Heart left ventricle (tissue), 16 donors: ENCODE measurements around the gene LAMA2. TPM values are rescaled to one million over a fixed set of nuclear protein-coding genes. Genes with fewer than 3 reads are reported as not detected.

Experiments used
- ATAC-seq, 4 donors: fragments of 200-7000 bp; cut with Tn5 transposase; one replicate each; pipeline ENCODE4 v1.9.1; 2020 to 2022; ENCODE audit warnings: moderate library complexity in 4 of 4, mild to moderate bottlenecking in 3 of 4, moderate number of reproducible peaks in 1 of 4
- DNase-seq, 5 donors: peaks; one replicate each; pipeline ENCODE4 v3.0.0-alpha.2; 2020
- H3K27ac ChIP-seq, 12 donors: fragments of 200-600 bp; sonication (generic) in 4 of 12; one replicate each; pipeline versions ENCODE4 v1.5.0 to v1.8.0; 2016 to 2022; ENCODE audit warnings: mild to moderate bottlenecking in 2 of 12
- H3K27me3 ChIP-seq, 9 donors: fragments of 200-600 bp; sonication (generic) in 2 of 9; one replicate each; pipeline versions ENCODE4 v1.5.1 to v1.8.0; 2016 to 2022; ENCODE audit warnings: mild to moderate bottlenecking in 3 of 9
- H3K36me3 ChIP-seq, 9 donors: fragments of 200-600 bp; sonication (generic) in 2 of 9; one replicate each; pipeline versions ENCODE4 v1.5.0 to v1.8.0; 2018 to 2022; ENCODE audit warnings: mild to moderate bottlenecking in 2 of 9
- H3K4me1 ChIP-seq, 12 donors: fragments of 200-600 bp; sonication (generic) in 4 of 12; one replicate each; pipeline versions ENCODE4 v1.5.0 to v1.8.0; 2016 to 2022; ENCODE audit warnings: mild to moderate bottlenecking in 3 of 12
- H3K4me3 ChIP-seq, 12 donors: fragments of 200-600 bp; sonication (generic) in 4 of 12; one replicate each; pipeline versions ENCODE4 v1.5.0 to v1.8.0; 2017 to 2022; ENCODE audit warnings: mild to moderate bottlenecking in 9 of 12, moderate library complexity in 4 of 12
- H3K9me3 ChIP-seq, 12 donors: fragments of 200-600 bp; sonication (generic) in 4 of 12; one replicate each; pipeline versions ENCODE4 v1.5.0 to v1.8.0; 2016 to 2022; ENCODE audit warnings: mild to moderate bottlenecking in 1 of 12
- POLR2A ChIP-seq, 2 donors: fragments of 450-650 bp; IDR thresholded peaks; one replicate each; pipeline ENCODE4 v1.6.1; 2017; ENCODE audit warnings: antibody characterized with exemption in 2 of 2, mild to moderate bottlenecking in 2 of 2, moderate library complexity in 2 of 2
- WGBS, 4 donors: extraction: QIAGEN DNeasy Blood & Tissue Kit in 2 of 4; methylation state at CpG; one replicate each; pipeline versions ENCODE4 v1.1.5 to v1.1.7; 2013 to 2018; 5-methylcytosine and 5-hydroxymethylcytosine counted together
- intact Hi-C, 10 donors: fragments of 100-400 bp; cut with DNase I; formaldehyde crosslinking; loops; one replicate each; pipeline versions ENCODE4 v1.11.1 to v1.14.2; 2022
- polyA plus RNA-seq, 2 donors: library from polyadenylated mRNA; stranded (reverse); fragments of 200-250 nt; gene quantifications; one replicate each; pipeline ENCODE4 v1.2.3, GENCODE V29; 2013
- total RNA-seq, 9 donors: library from RNA; depleted of rRNA in 2 of 9; stranded (reverse); fragments of >200 nt in 2 of 9; fragmentation: NEBNext Ultra II Directional in 3 of 9; extraction: Animal tissue kit (Norgen Biotek cat#: 25700) in 3 of 9; gene quantifications; one replicate each; pipeline versions ENCODE4 v1.1.0 to v1.2.4, GENCODE V29; 2016 to 2023
- TF ChIP-seq, protein P1 (sequence below), 12 donors: fragments of 200-600 bp; sonication (generic) in 4 of 12; IDR thresholded peaks; one replicate each; pipeline versions ENCODE4 v1.5.0 to v1.8.0; 2018 to 2022; ENCODE audit warnings: antibody characterized with exemption in 12 of 12, mild to moderate bottlenecking in 5 of 12
- donor health status: ischemic (EF 13 %, LVEDD 7.1; RV severe dilation, severe dysfunction).
- donor health status: healthy with polysubstance abuse.
- donor health status: DM: no; HTN: yes; CAD: no.
- donor health status: DM: no; HTN: no; CAD: no.
- donor health status: ischemic (EF 25% LVEDD 6.9; RV normal size, moderate dysfunction).
- donor health status: ischemic (EF 25% LVEDD 5.7; RV mildly dilated, moderate dysfunction).
- donor health status: healthy.
- donor health status: DM: yes; HTN: yes; CAD: no.
- donor health status: ischemic (EF 35%, LVEDD 5.7; RV mildly dilated, moderate dysfunction).
- donor health status: nonischemic (EF 11% LVEDD 7.7; RV severe dilation, severe dysfunction).
- donor health status: DM: yes; HTN: yes; CAD: no.
- donor health status: PGD.
- donor health status: ischemic (EF 29% LVEDD 5.4; RV normal size, mild dysfunction).
- donor health status: nonischemic (EF 23%, LVEDD 6.1; RV moderate dilation, normal function).

The LAMA2 gene
- total and polyA plus RNA-seq, 11 donors, result 34.8 to 299 (median 206) TPM

DNA sequence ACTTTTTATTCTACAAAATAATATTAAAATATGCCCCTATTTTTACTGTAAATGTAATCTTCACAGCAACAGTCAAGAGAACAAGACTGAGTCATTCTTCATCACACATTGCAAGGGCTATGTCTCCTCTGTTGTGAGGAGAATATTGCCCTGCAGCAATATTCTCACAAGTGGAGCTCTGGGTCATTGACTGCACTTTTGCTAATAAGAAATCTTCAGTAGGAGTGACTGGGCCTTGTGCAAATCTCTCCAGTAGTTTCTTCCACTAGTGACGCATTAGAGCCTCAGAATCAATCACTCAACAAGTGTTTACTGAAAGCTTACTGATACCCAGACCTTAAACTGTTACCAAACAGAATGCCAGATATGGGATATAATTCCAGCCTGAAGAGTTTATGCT is 49.1 kb downstream of the LAMA2 start:
- no peaks in the 10 kb centered on the region for H3K27me3 ChIP-seq
- peak in 2 of 4 donors; percentile 25 to 33 for ATAC-seq
- H3K36me3 ChIP-seq, result peaks cover 0 to 39% (median 17%) of the 10 kb centered on the region in 9 donors
- WGBS, 4 donors, result 38 to 60% (median 49%) methylated on average over 1 of the region's 1 CpG
- DNase-seq, result no peak
- no peak overlapping the region for H3K27ac ChIP-seq
- peaks cover 0 to 39% (median 3%) of the 10 kb centered on the region in 12 donors for H3K4me1 ChIP-seq
- no peaks in the 10 kb centered on the region for H3K9me3 ChIP-seq
- intact Hi-C loops, result no loop called here
- TF ChIP-seq, protein P1, sequence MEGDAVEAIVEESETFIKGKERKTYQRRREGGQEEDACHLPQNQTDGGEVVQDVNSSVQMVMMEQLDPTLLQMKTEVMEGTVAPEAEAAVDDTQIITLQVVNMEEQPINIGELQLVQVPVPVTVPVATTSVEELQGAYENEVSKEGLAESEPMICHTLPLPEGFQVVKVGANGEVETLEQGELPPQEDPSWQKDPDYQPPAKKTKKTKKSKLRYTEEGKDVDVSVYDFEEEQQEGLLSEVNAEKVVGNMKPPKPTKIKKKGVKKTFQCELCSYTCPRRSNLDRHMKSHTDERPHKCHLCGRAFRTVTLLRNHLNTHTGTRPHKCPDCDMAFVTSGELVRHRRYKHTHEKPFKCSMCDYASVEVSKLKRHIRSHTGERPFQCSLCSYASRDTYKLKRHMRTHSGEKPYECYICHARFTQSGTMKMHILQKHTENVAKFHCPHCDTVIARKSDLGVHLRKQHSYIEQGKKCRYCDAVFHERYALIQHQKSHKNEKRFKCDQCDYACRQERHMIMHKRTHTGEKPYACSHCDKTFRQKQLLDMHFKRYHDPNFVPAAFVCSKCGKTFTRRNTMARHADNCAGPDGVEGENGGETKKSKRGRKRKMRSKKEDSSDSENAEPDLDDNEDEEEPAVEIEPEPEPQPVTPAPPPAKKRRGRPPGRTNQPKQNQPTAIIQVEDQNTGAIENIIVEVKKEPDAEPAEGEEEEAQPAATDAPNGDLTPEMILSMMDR (IDR thresholded peaks at IDR 0.05), result no peak
- no peak for TF ChIP-seq POLR2A (IDR thresholded peaks at IDR 0.05)
- H3K4me3 ChIP-seq, result no peak overlapping the region

DNA sequence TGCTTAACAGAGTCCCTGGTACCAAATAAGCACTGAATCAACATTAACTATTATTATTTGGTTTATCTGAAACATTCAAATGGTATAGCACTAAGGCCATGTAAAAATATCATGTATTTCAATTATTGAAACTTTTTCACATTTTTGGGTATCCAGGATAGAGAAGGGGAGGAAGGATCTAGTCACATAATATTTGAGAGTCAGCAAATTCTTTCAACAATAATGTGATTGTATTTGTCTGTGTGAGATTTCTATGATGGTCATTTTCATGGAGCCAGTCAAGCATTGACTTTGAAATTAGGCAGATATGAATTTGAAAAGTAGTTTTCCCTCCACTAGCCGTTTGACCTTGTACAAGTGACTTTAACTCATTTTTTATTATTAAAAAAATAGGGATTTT is 67.9 kb downstream of the LAMA2 start:
- TF ChIP-seq POLR2A (IDR thresholded peaks at IDR 0.05), result no peak
- TF ChIP-seq, protein P1 (IDR thresholded peaks at IDR 0.05), result no peak
- peaks cover 0 to 54% (median 18%) of the 10 kb centered on the region in 12 donors for H3K4me1 ChIP-seq
- DNase-seq, result no peak
- H3K36me3 ChIP-seq, result peaks cover 0 to 3% (median 0%) of the 10 kb centered on the region in 9 donors
- intact Hi-C loops, result no loop called here
- ATAC-seq, result no peak
- no peak overlapping the region for H3K4me3 ChIP-seq
- H3K9me3 ChIP-seq, result no peaks in the 10 kb centered on the region
- no peak overlapping the region for H3K27ac ChIP-seq
- H3K27me3 ChIP-seq, result no peaks in the 10 kb centered on the region
- WGBS, 4 donors, result 41 to 61% (median 56%) methylated on average over 1 of the region's 1 CpG

DNA sequence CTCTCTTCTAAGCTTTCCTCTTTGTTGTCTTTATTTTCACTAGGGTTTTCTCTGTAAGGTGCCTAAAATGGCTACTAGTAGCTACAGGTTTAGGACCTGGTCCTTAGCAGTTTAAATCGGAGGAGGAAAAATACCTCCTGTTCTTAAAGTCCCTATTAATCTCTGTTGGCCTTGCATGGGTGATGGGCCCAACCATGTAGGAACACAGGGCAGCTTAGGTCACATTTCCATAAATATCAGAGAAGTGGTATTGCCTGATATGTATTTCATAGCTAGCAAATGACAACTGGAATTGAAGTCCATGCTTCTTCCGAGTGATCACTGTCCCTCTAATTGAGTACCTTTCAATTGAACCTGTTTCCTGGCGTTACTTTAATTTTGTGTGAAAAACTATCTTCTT is 70.0 kb downstream of the LAMA2 start:
- peaks cover 0 to 58% (median 18%) of the 10 kb centered on the region in 12 donors for H3K4me1 ChIP-seq

DNA sequence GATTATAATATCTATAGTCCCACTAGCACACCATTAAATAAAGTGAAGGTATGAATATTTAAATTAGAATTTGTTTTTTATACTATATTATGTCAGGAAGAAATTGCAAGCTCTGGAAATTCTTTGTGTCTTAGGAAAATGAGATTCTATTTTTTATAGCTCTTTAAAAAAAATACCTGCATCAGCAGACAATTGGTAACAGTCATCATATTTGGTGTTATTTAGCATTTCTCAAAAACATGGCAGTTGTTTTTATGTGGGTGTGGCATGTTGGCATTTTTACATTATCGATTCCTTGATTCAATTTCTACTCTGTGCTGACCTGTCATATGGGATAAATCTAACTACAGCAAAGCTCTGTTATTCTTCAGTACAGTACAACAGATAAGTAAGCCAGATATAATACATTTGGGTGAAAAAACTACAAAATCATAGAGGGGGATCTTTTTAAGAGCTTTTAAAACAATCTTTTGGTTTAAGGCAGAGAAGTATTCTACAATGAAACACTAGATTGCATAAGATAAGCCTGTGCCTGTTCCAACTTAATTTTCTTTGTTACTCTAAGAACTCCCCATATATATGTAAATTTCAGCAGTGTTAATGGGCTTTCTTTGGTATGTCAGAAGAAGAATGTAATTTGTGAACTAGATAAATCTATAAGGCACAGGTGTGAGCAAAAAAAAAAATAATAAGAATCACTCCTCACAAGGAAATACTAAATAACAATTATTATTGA is 71.5 kb downstream of the LAMA2 start:
- Histone ChIP-seq H3K4me3 (no peak overlapping the region), H3K27me3 (no peaks in the 10 kb centered on the region), H3K9me3 (no peaks in the 10 kb centered on the region), H3K36me3 (no peaks in the 10 kb centered on the region), H3K4me1 (peaks cover 0 to 63% (median 16%) of the 10 kb centered on the region in 12 donors), H3K27ac (no peak overlapping the region)
- WGBS, 4 donors, result 69 to 90% (median 77%) methylated on average over 1 of the region's 1 CpG
- intact Hi-C loops, result no loop called here
- no peak for DNase-seq
- TF ChIP-seq, protein P1 (IDR thresholded peaks at IDR 0.05), result no peak
- no peak for TF ChIP-seq POLR2A (IDR thresholded peaks at IDR 0.05)
- no peak for ATAC-seq

More for the DNA sequence above, 70.0 kb downstream of the LAMA2 start:
- intact Hi-C loops, result no loop called here
- H3K4me3 ChIP-seq, result no peak overlapping the region
- WGBS, 4 donors, result 55 to 66% (median 63%) methylated on average over 3 of the region's 3 CpGs
- DNase-seq (no peak), ATAC-seq (peak; percentile 37 to 74 (median 64))
- peak overlapping the region in 4 of 12 donors; percentile 23 to 59 (median 34) for H3K27ac ChIP-seq
- no peaks in the 10 kb centered on the region for H3K27me3 ChIP-seq
- no peaks in the 10 kb centered on the region for H3K9me3 ChIP-seq
- no peaks in the 10 kb centered on the region for H3K36me3 ChIP-seq
- no peak for TF ChIP-seq POLR2A (IDR thresholded peaks at IDR 0.05)
- TF ChIP-seq, protein P1 (IDR thresholded peaks at IDR 0.05), result no peak
